Erythroblast (primary cell): ENCODE results near the gene TENT4B.

ENCODE experiments used
- GATA1 ChIP-seq: IDR thresholded peaks from 2 replicates; pipeline ENCODE4 v1.6.1; 2011; ENCODE audit warnings: low read depth, mild to moderate bottlenecking, control low read depth, low read length, moderate library complexity
- POLR2A ChIP-seq: IDR thresholded peaks from 2 replicates; pipeline ENCODE4 v1.6.1; 2011; ENCODE audit warnings: mild to moderate bottlenecking, low read length

DNA sequence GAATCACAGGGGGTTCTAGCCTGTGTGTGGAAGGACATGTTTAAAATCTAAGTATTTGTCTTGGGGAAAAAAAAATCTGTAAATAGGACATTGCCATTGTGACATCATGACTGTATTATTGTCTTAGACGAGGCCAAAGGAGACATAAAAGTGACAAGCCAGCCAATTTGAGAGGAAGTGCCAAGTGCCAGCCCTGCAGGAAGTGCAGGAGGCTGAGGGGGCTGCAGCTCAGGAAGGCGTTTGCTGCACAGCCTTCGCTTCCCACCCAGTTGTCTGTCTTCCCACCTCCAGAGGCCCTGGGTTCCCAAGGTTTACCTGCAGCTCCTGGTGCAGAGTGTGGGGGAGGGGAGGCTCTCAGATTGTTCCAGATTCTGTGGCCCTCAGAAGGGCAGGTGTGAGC is 114.5 kb downstream of the TENT4B start:
- TF ChIP-seq POLR2A (no peak), GATA1 (no peak)
